GM18867 (cell line): ENCODE results near the gene TAB2.
A peak's percentile ranks its signal among the peaks of the same experiment; 100 is the strongest.
"Not testable (repeated sequence)": the region's sequence is repeated elsewhere in the genome, so short reads cannot be mapped to it uniquely, and the experiment has no call there.

Experiments
- ATAC-seq: cut with Tn5 transposase; IDR thresholded peaks from one replicate; pipeline ENCODE4 v1.9.1; 2021; ENCODE audit warnings: mild to moderate bottlenecking, moderate library complexity; ENCODE audit not compliant: unreplicated experiment

The TAB2 gene

DNA sequence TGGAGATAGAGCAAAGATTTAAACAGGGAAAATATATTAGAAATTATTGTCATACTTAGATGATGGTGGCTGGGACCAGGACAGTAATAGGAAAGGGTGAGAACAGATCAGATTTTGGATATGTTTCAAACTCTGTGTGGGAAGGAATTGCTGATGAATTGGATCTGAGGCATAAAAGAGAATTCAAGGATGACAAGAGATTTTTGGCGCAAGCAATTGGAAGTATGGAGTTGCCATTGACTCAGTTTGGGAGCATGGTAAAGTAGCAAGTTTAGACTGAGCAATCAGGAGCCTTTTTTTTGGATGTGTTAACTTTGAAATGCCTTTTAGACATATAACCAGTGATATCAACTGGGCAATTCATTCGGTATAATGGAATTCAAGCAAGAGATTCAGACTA, 14.4 kb downstream of the TAB2 start:
- no peak for ATAC-seq

- ATAC-seq: no peak
These were observed 15.2 kb downstream of the TAB2 start for GRCh38 chr6:149332602-149333265.

DNA sequence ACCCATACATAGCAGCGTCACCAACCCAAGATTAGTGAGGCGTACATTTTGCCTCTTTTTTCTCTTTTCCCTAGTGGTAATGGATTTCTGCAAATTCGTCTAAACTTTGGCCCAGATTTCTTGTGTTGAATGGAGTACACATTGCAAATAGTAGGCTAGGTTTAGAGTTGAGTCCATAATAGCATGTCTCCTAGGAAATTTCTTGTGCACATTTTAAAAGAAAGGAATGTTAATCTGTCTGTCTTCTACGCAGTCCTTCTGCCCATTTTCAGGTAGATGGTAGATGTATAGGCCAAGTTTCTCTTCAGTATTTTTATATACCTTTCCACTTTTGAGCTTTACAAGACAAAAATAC, 15.7 kb downstream of the TAB2 start:
- ATAC-seq: no peak

DNA sequence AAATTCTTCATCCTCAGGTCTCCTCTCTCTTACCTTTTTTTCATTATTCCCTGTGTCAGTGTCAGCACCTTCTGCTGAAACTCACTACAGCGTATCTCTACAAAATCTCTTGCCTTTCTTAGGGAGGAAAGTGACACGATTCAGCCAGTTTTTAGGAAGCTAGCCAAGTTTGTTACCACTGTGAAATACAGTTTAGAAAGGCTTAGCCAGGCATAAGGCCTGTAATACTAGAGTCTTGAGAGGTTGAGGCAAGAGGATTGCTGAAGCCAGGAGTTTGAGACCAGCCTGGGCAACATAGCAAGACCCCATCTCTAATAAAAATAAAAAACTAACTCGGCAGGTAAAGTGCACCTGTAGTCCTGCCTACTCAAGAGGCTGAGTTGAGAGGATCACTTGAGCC, 16.7 kb downstream of the TAB2 start:
- ATAC-seq: no peak

DNA sequence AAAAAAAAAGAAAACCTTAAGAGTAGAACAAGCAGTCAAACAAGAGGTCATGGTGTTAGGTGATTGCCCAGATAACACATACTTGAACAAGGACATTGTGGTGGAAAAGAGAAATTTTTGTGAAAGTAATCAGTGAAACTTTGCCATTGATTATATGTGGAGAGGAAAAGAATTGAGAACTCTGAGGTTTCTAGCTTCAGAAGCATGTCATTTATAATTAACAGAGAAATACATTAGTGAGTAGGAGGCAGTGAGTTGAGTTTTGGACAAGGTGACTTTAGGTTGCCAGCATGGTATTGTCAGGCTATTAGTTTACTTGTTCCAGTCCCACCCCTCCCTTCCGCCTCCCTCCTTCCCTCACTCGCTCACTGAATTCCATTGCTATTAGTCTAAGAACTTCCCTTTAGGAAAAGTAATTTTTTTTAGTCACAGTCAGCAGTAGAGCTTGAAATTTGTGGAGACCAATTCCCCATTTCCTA, 17.2 kb downstream of the TAB2 start:
- ATAC-seq: peak; percentile 53

DNA sequence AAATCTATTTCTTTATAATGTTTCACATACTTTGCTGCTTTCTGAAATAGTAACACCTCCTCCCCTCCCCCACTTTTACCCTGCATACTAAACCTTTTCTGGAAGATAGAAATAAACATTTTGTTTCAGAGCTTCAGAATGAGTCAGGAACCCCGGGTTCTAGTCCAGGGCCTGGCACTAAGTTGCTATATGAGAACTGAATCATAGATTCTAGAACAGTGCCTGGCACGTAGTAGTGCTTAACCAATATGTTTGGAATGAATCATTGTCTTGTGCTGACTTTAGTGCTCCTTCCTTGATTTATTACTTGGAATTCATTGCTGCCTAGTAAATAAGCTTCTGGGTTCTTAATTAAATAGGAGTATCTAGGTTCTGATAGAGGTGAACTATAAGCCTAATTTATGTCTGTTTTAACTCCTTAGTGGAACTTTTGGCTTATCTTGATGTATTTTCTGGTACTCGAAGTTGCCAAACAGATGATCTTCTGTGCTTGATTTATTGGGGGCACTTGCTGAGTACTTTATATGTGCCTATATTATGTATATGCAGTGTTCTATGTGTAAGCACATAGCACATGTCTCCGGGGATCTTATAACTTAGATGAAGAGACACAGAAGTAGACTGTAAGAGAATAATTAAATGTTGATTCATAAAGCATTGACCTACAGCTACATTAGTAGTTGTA, 18.6 kb downstream of the TAB2 start:
- ATAC-seq: no peak

- ATAC-seq: no peak
These were observed 19.1 kb downstream of the TAB2 start for GRCh38 chr6:149336609-149336928.

DNA sequence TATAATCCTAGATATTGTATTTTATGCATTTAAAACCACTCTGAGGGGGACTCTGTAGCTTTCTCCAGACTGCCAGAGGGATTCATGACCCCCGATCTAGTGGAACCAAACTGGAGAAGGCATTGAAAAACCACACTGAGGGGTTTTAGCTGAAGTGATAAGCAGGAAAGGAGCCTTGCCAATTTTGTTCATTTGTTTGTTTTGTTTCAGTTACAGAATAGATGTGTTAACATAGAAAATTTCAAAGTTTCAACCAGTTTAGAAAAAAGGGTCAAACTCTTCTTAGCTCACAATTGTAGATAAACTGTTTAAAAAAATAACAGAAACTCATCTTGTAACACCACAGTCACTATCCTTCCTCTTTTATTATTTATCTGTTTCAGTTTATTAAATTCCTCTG, 19.8 kb downstream of the TAB2 start:
- ATAC-seq: no peak

- peak; percentile 32 for ATAC-seq
These were observed 22.7 kb downstream of the TAB2 start for GRCh38 chr6:149340200-149340599.

DNA sequence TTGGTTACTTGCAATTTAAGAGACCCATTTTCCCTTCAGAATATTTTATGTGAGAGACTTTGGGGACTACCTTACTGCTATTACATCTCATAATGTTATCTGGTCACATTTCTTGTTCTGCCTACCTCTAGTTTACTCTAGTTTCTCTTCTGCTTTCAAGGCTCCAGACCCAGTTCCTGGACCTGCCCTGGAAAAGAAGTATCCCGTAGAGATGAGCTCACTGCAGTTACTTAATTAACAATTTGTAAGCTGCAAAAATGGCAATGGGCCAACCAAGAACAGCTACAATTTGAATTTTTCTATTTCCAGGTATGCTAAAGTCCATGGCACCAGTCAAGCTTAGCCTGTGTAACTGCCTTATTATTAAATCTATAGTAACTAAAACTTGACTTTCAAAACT, 25.0 kb downstream of the TAB2 start:
- ATAC-seq: peak; percentile 73

- ATAC-seq: no peak
These were observed 26.0 kb downstream of the TAB2 start for GRCh38 chr6:149343501-149343900.

- ATAC-seq: no peak
These were observed 28.6 kb downstream of the TAB2 start for GRCh38 chr6:149346078-149346477.

DNA sequence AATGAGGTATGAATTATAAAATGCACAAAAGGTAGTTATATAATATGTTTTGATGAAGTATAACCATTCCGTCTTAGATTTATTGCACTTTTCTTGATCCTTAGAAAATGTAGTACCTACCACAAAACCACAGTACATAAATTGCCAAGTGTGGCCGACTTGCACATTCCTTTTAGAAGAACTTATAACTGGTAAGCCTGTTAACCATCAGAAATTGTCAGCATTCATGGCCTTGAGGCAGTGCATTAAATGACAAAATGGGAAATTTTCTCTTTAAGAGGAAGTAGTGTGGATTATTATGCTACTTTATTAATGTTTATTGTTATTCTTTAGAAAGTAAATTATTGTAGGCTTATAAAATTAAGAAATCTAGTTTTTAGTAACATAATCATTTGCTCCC, 29.6 kb downstream of the TAB2 start:
- no peak for ATAC-seq

DNA sequence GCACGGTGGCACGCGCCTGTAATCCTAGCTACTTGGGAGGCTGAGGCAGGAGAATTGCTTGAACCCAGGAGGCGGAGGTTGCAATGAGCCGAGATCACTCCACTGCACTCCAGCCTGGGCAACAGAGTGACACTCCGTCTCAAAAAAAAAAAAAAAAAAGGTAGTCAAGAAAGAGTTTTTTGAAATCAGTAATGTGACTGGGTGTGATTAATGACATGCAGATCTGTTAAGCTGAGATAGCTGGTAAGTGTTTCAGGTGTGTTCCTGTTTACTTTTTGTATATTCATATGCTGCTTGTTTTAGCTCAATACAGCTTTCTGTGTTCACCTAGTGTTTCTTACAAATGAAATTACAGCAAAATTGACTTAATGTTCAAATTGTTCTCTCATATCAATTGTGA, 31.8 kb downstream of the TAB2 start:
- ATAC-seq: not testable (repeated sequence)

GRCh38 chr6:149354009-149354408, 36.5 kb downstream of the TAB2 start:
- ATAC-seq: no peak

DNA sequence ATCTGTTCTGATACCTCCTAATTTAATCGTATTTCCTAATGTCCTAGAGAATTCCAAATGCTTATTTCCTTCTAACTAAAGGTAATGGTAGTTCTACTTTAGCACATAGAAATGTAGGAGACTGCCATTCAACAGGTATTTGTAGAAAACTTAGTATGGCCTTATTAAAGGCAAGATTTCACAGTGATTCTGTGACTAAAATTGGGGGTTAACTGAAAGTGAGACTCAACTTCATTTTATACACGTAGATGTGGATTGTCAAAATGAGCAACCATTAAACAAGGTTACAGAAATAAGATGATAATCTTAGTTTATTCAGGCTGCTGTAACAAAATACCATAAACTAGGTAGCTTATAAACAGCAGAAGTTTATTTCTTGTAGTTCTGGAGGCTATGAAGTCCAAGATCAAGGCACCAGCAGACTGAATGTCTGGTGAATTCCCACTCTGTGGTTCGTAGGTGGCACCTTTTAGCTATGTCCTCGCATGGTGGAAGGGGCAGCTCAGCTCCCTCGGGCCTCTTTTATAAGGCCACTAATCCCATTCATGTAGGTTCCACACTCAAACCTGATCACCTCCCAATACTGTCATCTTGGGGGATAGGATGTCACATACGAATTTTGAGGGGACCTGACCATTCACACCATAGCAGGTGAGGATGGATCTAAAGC, 38.7 kb downstream of the TAB2 start:
- ATAC-seq: no peak

DNA sequence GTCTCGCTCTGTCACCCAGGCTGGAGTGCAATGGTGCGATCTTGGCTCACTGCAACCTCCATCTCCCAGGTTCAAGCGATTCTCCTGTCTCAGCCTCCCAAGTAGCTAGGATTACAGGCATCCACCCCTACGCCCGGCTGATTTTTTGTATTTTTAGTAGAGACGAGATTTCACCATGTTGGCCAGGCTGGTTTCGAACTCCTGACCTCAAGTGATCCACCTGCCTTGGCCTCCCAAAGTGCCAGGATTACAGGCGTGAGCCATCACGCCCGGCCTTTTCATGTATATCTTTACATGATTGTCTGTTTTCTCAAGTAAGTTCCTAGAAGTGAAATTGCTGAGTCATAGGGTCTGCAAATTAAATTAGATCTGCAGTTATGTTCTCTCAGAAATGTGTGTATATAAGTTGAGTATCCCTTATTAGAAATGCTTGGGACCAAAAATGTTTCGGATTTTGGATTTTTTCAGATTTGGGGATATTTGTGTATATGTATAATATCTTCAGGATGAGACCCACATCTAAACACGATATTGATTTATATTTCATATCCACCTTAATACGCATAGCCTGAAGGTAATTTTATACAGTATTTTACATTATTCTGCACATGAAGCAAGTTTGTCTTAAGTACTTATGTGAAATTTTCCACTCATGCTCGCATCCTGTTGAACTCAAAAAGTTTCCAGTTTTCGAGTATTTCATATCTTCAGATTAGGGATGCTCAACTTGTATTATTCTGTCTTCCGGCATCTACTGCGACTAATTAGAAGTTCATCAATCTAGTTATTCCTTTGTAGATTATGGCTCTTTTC, 40.4 kb downstream of the TAB2 start:
- no peak for ATAC-seq

GRCh38 chr6:149359440-149359839, 41.9 kb downstream of the TAB2 start:
- no peak for ATAC-seq

DNA sequence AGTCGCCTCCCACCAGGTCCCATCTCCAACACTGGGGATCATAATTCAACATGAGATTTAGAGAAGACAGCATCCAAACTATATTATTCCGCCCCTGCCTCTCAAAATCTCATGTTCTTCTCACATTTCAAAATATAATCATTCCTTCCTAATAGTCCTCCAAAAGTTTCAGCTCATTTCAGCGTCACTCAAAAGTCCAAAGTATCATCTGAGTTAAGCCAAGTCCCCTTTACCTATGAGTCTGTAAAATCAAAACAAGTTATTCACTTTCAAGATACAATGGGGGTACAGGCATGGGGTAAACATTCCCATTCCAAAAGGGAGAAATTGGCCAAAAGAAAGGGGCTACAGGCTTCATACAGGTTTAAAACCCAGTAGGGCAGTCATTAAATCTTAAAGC, 43.0 kb downstream of the TAB2 start:
- ATAC-seq: no peak

GRCh38 chr6:149362289-149362688, 44.8 kb downstream of the TAB2 start:
- ATAC-seq: no peak

GRCh38 chr6:149363154-149363553, 45.6 kb downstream of the TAB2 start:
- no peak for ATAC-seq

- ATAC-seq: no peak
These were observed 47.0 kb downstream of the TAB2 start for GRCh38 chr6:149364557-149364956.
